Measurements from ENCODE around the gene ABCB8.
"Not testable (repeated sequence)": the region's sequence is repeated elsewhere in the genome, so short reads cannot be mapped to it uniquely, and the experiment has no call there.

Gene ABCB8

DNA sequence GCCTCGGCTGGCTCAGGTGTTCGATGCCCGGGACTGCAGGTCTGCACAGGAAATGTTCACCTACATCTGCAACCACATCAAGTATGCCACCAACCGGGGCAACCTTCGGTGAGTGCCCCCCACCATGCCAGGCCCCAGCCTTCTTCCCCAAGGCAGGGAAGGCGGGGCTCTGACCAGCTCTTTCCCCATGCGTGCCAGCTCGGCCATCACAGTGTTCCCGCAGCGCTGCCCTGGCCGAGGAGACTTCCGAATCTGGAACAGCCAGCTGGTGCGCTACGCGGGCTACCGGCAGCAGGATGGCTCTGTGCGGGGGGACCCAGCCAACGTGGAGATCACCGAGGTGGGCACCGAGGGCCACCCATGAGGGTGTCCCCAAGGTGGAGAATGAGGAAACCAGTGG is 29.9 kb upstream of the ABCB8 start:
- no peak for DNase-seq (ENCODE audit: low spot score)

DNA sequence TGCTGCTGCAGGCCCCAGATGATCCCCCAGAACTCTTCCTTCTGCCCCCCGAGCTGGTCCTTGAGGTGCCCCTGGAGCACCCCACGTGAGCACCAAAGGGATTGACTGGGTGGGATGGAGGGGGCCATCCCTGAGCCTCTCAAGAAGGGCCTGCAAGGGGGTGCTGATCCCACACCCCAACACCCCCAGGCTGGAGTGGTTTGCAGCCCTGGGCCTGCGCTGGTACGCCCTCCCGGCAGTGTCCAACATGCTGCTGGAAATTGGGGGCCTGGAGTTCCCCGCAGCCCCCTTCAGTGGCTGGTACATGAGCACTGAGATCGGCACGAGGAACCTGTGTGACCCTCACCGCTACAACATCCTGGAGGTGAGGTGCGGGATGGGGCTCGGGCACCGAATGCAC is 29.2 kb upstream of the ABCB8 start:
- DNase-seq (ENCODE audit: low spot score), result no peak

DNA sequence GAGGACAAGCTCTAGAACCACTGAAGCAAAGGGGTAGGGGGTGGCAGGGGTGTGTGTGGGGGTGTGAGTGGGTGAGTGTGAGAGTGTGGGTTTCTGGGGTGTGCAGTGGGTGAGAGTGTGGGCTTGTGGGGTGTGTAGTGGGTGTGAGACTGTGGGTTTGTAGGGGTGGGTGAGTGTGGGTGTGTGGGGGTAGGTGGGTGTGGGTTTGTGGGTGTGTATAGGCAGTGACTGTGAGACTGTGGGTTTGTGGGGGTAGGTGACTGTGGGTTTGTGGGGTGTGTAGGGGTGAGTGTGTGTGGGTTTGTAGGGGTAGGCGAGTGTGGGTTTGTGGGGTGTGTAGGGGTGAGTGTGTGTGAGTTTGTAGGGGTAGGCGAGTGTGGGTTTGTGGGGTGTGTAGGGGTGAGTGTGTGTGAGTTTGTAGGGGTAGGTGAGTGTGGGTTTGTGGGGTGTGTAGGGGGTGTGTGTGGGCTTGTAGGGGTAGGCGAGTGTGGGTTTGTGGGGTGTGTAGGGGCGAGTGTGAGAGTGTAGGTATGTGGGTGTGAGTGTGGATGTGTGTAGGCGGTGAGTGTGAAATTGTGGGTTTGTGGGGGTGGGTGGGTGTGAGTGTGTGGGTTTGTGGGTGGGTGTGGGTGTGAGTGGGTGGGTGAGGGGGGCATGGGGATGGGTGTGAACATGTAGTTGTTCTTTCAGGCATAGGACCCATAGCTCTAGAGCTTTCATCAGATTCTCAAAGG is 28.6 kb upstream of the ABCB8 start:
- DNase-seq (ENCODE audit: low spot score), result no peak

DNA sequence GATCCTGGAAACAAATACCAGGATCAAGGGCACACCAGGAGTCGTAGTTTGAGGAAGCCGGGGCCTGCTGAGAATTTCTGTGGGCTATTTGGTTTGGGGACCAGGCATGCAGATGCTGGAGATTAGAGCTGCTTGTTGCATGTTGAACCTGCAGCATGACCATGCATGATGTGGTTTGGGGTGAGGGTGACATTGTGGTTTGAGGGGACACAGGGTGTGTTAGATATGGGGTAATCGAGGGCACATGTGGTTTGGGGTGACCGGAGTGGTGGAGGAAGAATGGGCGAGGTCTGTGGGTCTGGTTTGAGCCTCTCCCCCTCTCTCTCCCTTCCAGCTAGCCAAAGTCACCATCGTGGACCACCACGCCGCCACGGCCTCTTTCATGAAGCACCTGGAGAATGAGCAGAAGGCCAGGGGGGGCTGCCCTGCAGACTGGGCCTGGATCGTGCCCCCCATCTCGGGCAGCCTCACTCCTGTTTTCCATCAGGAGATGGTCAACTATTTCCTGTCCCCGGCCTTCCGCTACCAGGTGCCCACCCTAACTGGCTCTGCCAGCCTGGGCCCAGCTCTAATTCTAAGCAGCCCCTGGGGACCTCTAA is 27.3 kb upstream of the ABCB8 start:
- DNase-seq (ENCODE audit: low spot score), result no peak

DNA sequence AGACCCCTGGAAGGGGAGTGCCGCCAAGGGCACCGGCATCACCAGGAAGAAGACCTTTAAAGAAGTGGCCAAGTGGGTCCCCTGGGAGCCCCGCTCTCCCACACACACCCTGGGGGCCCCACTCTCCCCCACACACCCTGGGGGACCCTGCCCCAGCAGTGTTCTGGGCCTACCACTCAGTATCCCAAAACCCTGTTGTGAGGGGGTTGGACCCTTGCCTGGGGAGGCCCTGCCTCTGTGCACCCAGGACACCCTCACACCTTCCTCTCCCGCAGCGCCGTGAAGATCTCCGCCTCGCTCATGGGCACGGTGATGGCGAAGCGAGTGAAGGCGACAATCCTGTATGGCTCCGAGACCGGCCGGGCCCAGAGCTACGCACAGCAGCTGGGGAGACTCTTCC is 26.7 kb upstream of the ABCB8 start:
- DNase-seq (ENCODE audit: low spot score), result no peak

DNA sequence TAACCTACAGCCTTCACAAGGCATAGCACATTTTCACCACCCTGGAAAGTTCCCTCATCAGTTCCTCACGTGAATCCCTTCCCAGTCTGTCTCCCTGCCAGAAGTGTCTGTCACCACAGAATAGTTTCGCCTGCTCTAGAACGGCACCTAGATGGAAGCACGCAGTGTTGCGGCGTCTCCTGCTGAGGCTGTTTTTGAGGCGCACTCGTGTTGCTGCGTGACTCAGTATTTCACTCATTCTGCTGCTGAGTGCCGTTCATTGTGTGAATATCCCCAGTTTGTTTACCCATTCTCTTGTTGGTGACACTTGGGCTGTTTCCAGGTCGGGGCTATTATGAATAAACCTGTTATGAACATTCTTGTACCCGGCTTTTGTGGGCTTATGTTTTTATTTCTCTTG is 24.7 kb upstream of the ABCB8 start:
- no peak for DNase-seq (ENCODE audit: low spot score)

DNA sequence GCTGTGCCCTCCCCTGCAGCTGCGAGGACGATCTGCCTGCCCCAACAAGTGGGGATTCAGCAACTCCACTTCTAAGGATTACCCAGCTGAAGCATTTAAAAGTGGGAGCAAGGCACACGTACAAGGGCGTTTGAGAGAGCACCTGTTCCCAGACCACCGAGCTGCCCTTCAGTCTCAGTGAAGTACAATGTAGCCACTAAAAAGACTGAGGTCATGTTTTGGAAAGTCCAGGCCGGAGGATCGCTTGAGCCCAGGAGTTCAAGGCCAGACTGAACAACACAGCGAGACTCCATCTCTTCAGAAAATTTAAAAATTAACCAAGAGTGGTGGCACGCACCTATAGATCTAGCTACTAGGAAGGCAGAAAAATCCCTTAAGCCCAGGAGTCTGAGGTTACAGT is 22.7 kb upstream of the ABCB8 start:
- no peak for DNase-seq (ENCODE audit: low spot score)

DNA sequence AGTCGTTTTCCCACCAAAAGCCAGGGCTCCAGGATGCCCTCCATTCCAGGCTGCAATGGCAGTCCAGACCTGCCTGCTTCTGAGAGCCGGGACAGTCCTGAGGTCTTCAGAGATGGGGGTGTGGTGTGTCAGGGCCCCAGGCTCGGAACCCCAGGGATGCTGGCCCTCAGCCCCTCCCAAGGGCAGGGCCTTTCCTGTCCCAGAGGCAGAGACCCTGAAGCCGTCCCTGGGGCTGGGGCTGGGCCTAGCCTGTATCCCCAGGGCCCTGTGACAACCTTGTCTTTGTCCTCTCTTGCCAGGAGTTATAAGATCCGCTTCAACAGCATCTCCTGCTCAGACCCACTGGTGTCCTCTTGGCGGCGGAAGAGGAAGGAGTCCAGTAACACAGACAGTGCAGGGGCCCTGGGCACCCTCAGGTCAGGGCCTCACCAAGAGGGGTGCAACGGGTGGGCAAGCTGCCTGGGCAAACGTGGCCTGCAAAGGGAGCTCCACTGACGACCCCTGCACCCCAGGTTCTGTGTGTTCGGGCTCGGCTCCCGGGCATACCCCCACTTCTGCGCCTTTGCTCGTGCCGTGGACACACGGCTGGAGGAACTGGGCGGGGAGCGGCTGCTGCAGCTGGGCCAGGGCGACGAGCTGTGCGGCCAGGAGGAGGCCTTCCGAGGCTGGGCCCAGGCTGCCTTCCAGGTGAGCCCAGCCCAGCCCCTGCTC is 21.5 kb upstream of the ABCB8 start:
- no peak for DNase-seq (ENCODE audit: low spot score)

DNA sequence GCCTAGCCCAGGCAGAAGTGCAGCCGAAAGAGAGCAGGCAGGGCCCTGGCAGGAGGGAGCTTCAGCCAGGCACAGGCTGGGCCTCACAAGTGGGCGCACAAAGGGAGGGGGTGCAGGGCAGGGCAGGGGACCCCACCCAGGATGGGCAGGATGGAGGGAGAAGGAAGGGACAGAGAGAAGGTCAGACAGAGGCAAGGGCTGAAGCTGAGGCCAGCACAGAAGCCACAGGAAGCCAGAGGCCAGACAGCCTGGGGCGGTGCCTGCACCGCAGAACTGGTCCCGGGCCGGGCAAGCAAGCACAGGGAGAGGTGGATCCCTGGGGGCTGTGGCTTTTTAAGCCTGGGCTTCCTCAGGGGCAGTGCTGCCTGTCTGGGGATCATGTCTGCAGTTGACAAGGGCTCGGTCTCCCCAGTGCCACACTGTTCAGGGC is 20.8 kb upstream of the ABCB8 start:
- DNase-seq (ENCODE audit: low spot score), result no peak

DNA sequence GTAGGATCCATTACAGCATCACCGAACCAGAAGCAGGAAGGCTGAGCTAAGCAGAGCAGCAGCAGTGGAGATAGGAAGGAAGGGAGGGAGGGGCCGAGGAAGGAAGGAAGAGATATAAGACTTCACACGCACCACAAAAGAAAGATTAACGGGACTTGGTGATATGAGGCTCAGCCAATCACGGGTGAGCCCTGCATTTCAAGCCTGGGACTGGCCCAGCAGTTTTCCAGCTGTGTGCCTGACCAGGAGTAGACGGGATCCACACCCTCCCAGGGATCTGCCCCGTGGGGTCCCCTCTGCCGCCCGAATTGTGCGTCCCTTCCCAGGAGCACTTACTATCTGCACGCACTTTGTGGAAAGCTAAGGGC is 20.1 kb upstream of the ABCB8 start:
- no peak for DNase-seq (ENCODE audit: low spot score)

DNA sequence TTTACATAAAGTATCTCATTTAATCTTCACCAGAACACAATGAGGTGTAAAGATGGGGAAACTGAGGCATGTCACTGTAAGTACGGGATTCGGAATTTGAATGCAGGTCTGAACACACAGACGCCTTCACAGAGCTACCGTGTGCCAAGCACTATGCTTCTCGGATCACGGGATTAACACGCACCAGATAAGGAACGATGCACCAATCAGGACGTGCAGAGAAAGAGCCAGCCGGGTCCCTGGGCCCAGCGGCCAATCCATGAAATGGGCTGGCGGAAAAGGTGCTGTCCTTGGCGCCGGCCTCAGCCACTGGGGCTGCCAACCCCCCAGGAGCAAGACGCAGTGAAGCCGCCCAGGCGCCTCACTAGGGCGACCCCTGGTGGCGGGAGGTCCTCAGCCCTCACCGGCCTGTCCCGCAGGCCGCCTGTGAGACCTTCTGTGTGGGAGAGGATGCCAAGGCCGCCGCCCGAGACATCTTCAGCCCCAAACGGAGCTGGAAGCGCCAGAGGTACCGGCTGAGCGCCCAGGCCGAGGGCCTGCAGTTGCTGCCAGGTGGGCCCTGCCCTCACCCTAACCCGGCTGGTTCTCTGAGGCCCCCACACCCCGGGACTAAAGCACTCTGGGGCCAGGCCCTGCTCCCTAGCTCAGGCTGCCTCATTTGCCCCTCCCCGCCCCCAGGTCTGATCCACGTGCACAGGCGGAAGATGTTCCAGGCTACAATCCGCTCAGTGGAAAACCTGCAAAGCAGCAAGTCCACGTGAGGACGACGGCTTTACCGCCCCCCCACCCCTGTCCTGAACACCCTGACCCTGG is 19.5 kb upstream of the ABCB8 start:
- DNase-seq (ENCODE audit: low spot score), result peak; percentile 46

DNA sequence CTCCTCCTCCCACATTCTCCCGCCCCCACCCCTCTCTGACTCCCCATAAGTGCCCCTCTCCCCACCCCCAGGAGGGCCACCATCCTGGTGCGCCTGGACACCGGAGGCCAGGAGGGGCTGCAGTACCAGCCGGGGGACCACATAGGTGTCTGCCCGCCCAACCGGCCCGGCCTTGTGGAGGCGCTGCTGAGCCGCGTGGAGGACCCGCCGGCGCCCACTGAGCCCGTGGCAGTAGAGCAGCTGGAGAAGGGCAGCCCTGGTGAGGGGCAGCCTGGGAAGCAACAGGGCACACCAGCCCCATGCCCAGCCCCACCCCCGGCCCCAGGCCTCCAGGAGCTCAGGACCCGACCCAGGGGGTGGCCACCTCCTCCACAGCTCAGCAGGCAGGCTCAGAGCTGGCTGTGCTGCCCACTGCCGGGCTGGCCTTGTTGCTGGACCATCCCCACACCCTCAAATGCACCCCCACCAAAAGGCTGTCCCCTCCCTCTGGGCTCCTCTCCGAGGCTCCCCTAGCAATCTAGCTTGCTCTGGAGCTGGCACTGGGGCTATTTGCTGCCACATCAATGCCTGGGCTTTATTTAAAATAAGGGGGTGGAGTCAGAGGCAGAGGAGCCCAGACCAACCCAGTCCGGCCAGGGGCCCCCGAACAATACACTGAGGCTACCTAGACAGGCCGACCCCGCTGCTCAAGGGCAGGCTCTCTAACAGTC is 18.8 kb upstream of the ABCB8 start:
- peak; percentile 57 for DNase-seq (ENCODE audit: low spot score)

DNA sequence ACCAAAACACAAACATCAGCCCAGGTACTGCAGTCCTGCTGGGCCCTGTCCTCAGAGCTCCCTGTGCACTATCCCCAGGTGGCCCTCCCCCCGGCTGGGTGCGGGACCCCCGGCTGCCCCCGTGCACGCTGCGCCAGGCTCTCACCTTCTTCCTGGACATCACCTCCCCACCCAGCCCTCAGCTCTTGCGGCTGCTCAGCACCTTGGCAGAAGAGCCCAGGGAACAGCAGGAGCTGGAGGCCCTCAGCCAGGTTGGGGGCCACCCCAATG is 18.3 kb upstream of the ABCB8 start:
- no peak for DNase-seq (ENCODE audit: low spot score)

DNA sequence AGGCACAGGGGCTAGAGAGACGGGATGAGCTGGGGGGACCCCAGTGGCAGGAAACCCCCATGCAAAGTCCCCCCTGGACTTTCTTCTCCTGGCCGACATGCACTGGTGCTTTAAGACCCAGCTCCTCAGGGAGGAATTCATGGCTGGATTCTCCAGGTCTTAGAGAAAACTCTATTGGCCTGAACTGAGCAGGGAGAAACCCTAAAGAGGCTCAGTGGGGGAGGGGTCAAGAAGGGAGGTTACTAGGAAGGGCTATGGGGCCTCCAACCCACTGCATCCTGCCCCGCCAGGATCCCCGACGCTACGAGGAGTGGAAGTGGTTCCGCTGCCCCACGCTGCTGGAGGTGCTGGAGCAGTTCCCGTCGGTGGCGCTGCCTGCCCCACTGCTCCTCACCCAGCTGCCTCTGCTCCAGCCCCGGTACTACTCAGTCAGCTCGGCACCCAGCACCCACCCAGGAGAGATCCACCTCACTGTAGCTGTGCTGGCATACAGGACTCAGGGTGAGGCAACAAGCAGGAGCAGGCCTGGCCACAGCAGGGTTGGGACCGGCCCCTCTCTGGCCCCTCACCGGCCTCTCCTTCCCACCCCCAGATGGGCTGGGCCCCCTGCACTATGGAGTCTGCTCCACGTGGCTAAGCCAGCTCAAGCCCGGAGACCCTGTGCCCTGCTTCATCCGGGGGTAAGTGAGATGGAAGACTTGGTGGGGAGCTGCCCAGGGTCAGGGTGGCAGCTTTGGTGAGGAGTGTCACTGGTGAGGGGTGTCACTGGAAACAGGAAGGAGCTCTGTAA is 17.7 kb upstream of the ABCB8 start:
- peak; percentile 80 for DNase-seq (ENCODE audit: low spot score)

DNA sequence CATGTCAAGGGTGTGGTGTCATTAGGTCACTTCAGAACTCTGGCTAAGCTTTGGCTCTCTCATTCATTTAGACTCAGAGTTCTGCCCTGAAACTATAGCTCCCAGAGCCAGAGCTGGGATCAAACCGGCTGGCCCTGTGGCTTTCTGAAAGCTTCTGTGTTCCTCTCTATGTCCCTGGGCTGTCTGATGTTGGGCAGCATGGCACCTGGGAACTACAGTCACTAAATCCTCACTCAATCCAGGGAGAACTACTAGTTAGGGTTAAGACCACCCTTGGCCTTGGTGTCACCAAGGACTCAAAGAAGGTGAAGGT is 17.2 kb upstream of the ABCB8 start:
- no peak for DNase-seq (ENCODE audit: low spot score)

DNA sequence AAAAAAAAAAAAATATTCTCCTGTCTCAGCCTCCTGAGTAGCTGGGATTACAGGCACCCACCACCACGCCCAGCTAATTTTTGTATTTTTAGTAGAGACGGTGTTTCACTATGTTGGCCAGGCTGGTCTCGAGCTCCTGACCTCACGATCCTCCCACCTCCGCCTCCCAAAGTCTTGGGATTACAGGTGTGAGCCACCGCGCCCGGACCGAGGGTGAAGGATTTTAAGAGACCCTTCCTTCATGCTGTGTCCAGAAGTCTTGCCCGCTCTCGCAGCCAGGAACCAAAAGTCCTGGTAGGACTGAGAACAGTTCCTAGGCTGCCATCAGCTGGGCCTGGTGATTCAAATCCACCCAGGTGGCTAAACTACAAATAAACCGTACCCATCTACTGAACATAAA is 16.6 kb upstream of the ABCB8 start:
- not testable (repeated sequence) for DNase-seq (ENCODE audit: low spot score)

DNA sequence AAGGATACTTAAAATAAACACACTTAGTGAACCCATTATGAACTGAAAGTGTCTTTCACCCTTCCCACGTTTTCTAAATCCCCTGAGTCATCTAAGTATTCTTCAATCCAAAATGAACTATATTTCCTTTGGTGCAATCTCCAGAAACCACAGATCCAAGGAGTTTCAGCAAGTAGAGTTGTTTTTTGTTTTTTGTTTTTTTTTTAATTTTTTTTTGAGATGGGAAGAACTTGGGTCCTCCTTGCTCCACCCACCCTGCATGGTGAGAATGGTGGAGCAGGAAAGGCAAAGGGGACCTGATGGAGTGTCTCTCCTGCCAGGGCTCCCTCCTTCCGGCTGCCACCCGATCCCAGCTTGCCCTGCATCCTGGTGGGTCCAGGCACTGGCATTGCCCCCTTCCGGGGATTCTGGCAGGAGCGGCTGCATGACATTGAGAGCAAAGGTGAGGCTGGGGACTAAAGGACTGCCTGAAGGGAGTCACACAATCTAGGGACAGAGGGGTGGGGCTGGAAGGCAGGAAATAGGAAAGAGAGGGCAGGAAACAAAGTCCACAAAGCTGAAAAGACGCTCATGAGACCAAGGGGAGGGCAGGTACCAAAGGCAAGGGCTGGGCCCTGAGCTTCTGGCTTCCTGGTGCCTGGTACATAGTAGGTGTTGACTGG is 16.1 kb upstream of the ABCB8 start:
- no peak for DNase-seq (ENCODE audit: low spot score)

DNA sequence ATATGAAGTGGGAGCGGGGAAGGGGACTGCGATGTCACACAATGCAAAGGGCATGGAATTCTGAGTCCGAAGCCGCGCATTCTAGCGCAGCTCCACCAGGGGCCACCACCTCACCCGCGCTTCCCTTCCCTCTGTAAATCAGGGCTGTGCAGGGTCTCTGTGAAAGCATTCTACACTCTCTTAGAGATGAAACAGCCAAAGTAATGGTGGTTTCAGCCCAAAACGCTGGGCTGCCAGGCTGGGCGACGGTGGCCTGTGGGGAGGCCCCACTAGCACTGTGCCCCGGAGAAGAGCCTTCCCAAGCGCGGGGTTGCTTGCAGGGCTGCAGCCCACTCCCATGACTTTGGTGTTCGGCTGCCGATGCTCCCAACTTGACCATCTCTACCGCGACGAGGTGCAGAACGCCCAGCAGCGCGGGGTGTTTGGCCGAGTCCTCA is 15.3 kb upstream of the ABCB8 start:
- peak; percentile 59 for DNase-seq (ENCODE audit: low spot score)

DNA sequence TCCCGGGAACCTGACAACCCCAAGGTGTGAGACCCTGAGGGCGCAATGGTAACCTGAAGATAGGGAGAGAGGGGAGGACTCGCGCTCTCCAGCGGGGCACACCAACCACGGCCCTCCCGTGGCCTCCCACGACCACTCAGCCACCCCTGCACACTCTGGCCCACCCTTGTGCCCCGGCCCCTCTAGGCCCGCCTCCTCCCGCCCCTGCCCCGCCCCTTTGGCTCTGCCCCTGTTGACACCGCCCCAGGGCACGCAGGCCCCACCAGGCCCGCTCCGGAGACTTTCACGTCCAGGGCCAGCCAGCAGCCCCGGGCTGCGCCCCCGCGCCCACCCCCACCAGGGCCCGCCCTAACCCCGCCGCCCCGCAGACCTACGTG is 14.9 kb upstream of the ABCB8 start:
- DNase-seq (ENCODE audit: low spot score), result no peak

DNA sequence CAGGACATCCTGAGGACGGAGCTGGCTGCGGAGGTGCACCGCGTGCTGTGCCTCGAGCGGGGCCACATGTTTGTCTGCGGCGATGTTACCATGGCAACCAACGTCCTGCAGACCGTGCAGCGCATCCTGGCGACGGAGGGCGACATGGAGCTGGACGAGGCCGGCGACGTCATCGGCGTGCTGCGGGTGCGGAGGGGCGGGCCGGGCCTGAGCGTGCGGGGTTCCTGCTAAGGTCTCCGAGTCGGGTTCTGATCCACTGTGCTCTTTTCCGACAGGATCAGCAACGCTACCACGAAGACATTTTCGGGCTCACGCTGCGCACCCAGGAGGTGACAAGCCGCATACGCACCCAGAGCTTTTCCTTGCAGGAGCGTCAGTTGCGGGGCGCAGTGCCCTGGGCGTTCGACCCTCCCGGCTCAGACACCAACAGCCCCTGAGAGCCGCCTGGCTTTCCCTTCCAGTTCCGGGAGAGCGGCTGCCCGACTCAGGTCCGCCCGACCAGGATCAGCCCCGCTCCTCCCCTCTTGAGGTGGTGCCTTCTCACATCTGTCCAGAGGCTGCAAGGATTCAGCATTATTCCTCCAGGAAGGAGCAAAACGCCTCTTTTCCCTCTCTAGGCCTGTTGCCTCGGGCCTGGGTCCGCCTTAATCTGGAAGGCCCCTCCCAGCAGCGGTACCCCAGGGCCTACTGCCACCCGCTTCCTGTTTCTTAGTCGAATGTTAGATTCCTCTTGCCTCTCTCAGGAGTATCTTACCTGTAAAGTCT is 14.3 kb upstream of the ABCB8 start:
- peak; percentile 74 for DNase-seq (ENCODE audit: low spot score)
